ENCODE measurements around the gene OR10J1. TPM values are rescaled to one million over a fixed set of nuclear protein-coding genes. Genes with fewer than 3 reads are reported as not detected.

Gene OR10J1
- total RNA-seq, 2 donors from 2014 or later, result not detected

- Histone ChIP-seq H3K4me3 (no peak overlapping the region), H3K27ac (no peak overlapping the region), H3K27me3 (no peaks in the 10 kb centered on the region), H3K9me3 (no peaks in the 10 kb centered on the region), H3K4me1 (no peaks in the 10 kb centered on the region), H3K36me3 (replicated peaks in 1 of 2; ENCODE audit: insufficient read depth in 1 of 2, low read depth in 2 of 2) (no peaks in the 10 kb centered on the region)
- ATAC-seq (no peak), DNase-seq (no peak)
- TF ChIP-seq CTCF (IDR thresholded peaks at IDR 0.05), result no peak
- TF ChIP-seq POLR2A (IDR thresholded peaks at IDR 0.05), result no peak
- intact Hi-C loops (cut with DNase I), result no loop called here
- WGBS, 2 donors, result 78% methylated on average over 4 of the region's 4 CpGs
Observed at GRCh38 chr1:159483501-159483900, 44.0 kb downstream of the OR10J1 start.

Other genes with a start within 250 kb of the OR10J1 start
- gene ACKR1, start 234.8 kb upstream of the OR10J1 start, total RNA-seq, result 10 to 100 TPM; 17.5 to 23.6 TPM
- gene FCER1A, start 137.4 kb upstream of the OR10J1 start, total RNA-seq, result not detected
- gene OR10J4, start 7.5 kb upstream of the OR10J1 start, total RNA-seq, result not detected
- not detected for gene OR10J5, start 96.3 kb downstream of the OR10J1 start, total RNA-seq
- 1 to 10 TPM in 1 of 2 donors, under 1 TPM in 1; 0.99 to 4.2 TPM for gene APCS, start 148.1 kb downstream of the OR10J1 start, total RNA-seq